CD4-positive, alpha-beta T cell treated with Interleukin-1 beta for 1 hour (primary cell): ENCODE data around the gene RAB40A.

Experiments used
- DNase-seq, 2 donors: peaks; one replicate each; pipeline ENCODE4 v3.0.0-alpha.2; 2020 to 2022

Gene RAB40A

GRCh38 chrX:103460001-103460755, 59.1 kb downstream of the RAB40A start:
- peak; percentile 23 to 59 for DNase-seq

- DNase-seq, result no peak
These were observed 65.6 kb downstream of the RAB40A start for GRCh38 chrX:103453655-103454054.
